HepG2 (cell line): Measurements from ENCODE around the gene THADA. TPM values are rescaled to one million over a fixed set of nuclear protein-coding genes. Genes with fewer than 3 reads are reported as not detected.

Experiments
- ATAC-seq: fragments of 200-7000 bp; cut with Tn5 transposase; 3 replicates; pipeline ENCODE4 v1.9.1; 2020; ENCODE audit warnings: mild to moderate bottlenecking, moderate library complexity
- BruUV-seq: library from RNA; stranded (reverse); fragments of 400-500 nt; replicated peaks from 2 replicates; lab custom pipeline; 2021; lab: Mats Ljungman, UMichigan
- CTCF ChIA-PET: fragments of 300-600 bp; formaldehyde crosslinking; extraction: SDS; loops from one replicate; lab custom pipeline; 2021; ENCODE audit warnings: low total read pairs, inconsistent platforms, low intra/inter-chr PET ratio; lab: Yijun Ruan, JAX
- POLR2A ChIA-PET: fragments of 350-600 bp; sonication (Branson Sonifier 250); formaldehyde crosslinking; loops from one replicate; lab custom pipeline; 2020; ENCODE audit warnings: antibody characterized with exemption, inconsistent platforms; lab: Yijun Ruan, JAX
- DNase-seq: peaks from one replicate; pipeline ENCODE4 v3.0.0-alpha.2; 2015; ENCODE audit warnings: low spot score
- FAIRE-seq: peaks from 3 replicates; lab custom pipeline; 2011; peaks lifted over from hg19 to GRCh38; lab: Jason Lieb, UNC
- H2AFZ ChIP-seq: one replicate; pipeline ENCODE4 v1.6.1; 2011; ENCODE audit warnings: low read length, inconsistent platforms
- H3K27ac ChIP-seq: fragments of 300-600 bp; 3 replicates; pipeline ENCODE4 v1.8.0; 2011; ENCODE audit warnings: mixed run types, mild to moderate bottlenecking, mixed read lengths, low read length, inconsistent platforms; ENCODE audit not compliant: insufficient read depth; ENCODE audit errors: extremely low read length
- H3K27me3 ChIP-seq, 2 experiments: fragments of 200-600 bp in 1 of 2; 2 replicates in 1 of 2; 3 replicates in 1 of 2; pipeline versions ENCODE4 v1.6.0 to v1.8.0; 2011; ENCODE audit warnings: low read length in 2 of 2, mild to moderate bottlenecking in 2 of 2, moderate library complexity in 2 of 2, inconsistent platforms in 1 of 2; ENCODE audit not compliant: insufficient read depth in 2 of 2, control insufficient read depth in 1 of 2
- H3K36me3 ChIP-seq, 2 experiments: fragments of 200-600 bp in 1 of 2; replicated peaks in 1 of 2; 2 replicates in 1 of 2; 3 replicates in 1 of 2; pipeline versions ENCODE4 v1.5.1 to v1.8.0; 2011; ENCODE audit warnings: low read length in 2 of 2, inconsistent platforms in 1 of 2; ENCODE audit not compliant: insufficient read depth in 2 of 2, control insufficient read depth in 1 of 2
- H3K4me1 ChIP-seq: 2 replicates; pipeline ENCODE4 v1.5.1; 2012; ENCODE audit warnings: low read length, inconsistent platforms; ENCODE audit not compliant: insufficient read depth
- H3K4me2 ChIP-seq: 2 replicates; pipeline ENCODE4 v1.6.0; 2011; ENCODE audit warnings: low read depth, low read length, inconsistent platforms
- H3K4me3 ChIP-seq, 3 experiments: fragments of 200-600 bp in 1 of 3; sonication (generic), shearing (Covaris generic) in 1 of 3; replicated peaks in 1 of 3; 2 replicates each; pipeline ENCODE4 v1.5.1; 2011 to 2016; ENCODE audit warnings: low read length in 3 of 3, inconsistent platforms in 2 of 3, low read depth in 2 of 3, mild to moderate bottlenecking in 2 of 3, control low read depth in 1 of 3, mixed read lengths in 1 of 3; ENCODE audit not compliant: insufficient read depth in 1 of 3
- H3K79me2 ChIP-seq: one replicate; pipeline ENCODE4 v1.6.1; 2011; ENCODE audit warnings: low read length, inconsistent platforms; ENCODE audit not compliant: insufficient read depth
- H3K9ac ChIP-seq: 2 replicates; pipeline ENCODE4 v1.6.0; 2011; ENCODE audit warnings: mild to moderate bottlenecking, low read depth, low read length, inconsistent platforms; ENCODE audit not compliant: insufficient read depth
- H3K9me3 ChIP-seq: 2 replicates; pipeline ENCODE4 v1.5.1; 2012; ENCODE audit warnings: mild to moderate bottlenecking, low read length
- H4K20me1 ChIP-seq: 2 replicates; pipeline ENCODE4 v1.6.0; 2011; ENCODE audit warnings: inconsistent platforms, mild to moderate bottlenecking, low read length, moderate library complexity; ENCODE audit not compliant: insufficient read depth
- BHLHE40 ChIP-seq: IDR thresholded peaks from 2 replicates; pipeline ENCODE4 v1.6.1; 2011; ENCODE audit warnings: low read length, improper control_type of control experiment
- ELF1 ChIP-seq: sonication (generic); formaldehyde crosslinking; IDR thresholded peaks from 2 replicates; pipeline ENCODE4 v1.4.0; 2020; ENCODE audit warnings: missing genetic modification reagents
- IRF2 ChIP-seq: IDR thresholded peaks from 2 replicates; pipeline ENCODE4 v1.6.1; 2018; ENCODE audit warnings: missing genetic modification reagents, missing compliant biosample characterization
- MXD4 ChIP-seq: IDR thresholded peaks from 2 replicates; pipeline ENCODE4 v1.6.1; 2016; ENCODE audit warnings: mild to moderate bottlenecking, missing biosample characterization, missing genetic modification reagents
- NR2F6 ChIP-seq, 2 experiments: IDR thresholded peaks; 2 replicates each; pipeline ENCODE4 v1.6.1; 2016; ENCODE audit warnings: antibody characterized with exemption in 1 of 2, mild to moderate bottlenecking in 1 of 2
- SMAD3 ChIP-seq: sonication (generic); formaldehyde crosslinking; IDR thresholded peaks from 2 replicates; pipeline ENCODE4 v1.4.0; 2020; ENCODE audit warnings: missing genetic modification reagents
- ZFP82 ChIP-seq: sonication (generic); formaldehyde crosslinking; IDR thresholded peaks from 2 replicates; pipeline ENCODE4 v1.5.1; 2020; ENCODE audit warnings: mild to moderate bottlenecking, missing genetic modification reagents, borderline replicate concordance
- ZNF292 ChIP-seq: sonication (generic); formaldehyde crosslinking; IDR thresholded peaks from 2 replicates; pipeline ENCODE4 v1.8.1; 2022; ENCODE audit warnings: mild to moderate bottlenecking, low read depth, missing genetic modification reagents, borderline replicate concordance
- ZNF572 ChIP-seq: sonication (generic); formaldehyde crosslinking; IDR thresholded peaks from 2 replicates; pipeline ENCODE4 v1.5.1; 2020; ENCODE audit warnings: mild to moderate bottlenecking, missing genetic modification reagents
- WGBS: methylation state at CpG from one replicate; pipeline ENCODE4 v1.1.6; 2017; ENCODE audit warnings: low lambda C conversion rate; 5-methylcytosine and 5-hydroxymethylcytosine counted together
- in situ Hi-C: cut with HindIII; loops from 2 replicates; pipeline ENCODE4 v1.10.0; 2017; ENCODE audit warnings: low pct_unique_long_range_greater_than_20kb; ENCODE audit not compliant: extremely low pct_ligation_motif_present
- intact Hi-C: fragments of 100-400 bp; cut with micrococcal nuclease; formaldehyde crosslinking; loops from one replicate; pipeline ENCODE4 v1.10.0; 2022; ENCODE audit not compliant: unreplicated experiment
- polyA plus RNA-seq, 8 experiments: library from polyadenylated mRNA; depleted of rRNA in 3 of 8; stranded (reverse) in 7 of 8; unstranded in 1 of 8; fragments of >200 nt; fragmentation: Illumina TruSeq in 4 of 8; extraction: Trizol in 4 of 8; gene quantifications; 2 replicates each; pipeline versions ENCODE4 v1.2.1 to v1.2.3, GENCODE V29; 2011 to 2016; ENCODE audit warnings: low read depth in 4 of 8, missing spikeins in 1 of 8, mixed read lengths in 1 of 8; ENCODE audit not compliant: insufficient read depth in 1 of 8
- total RNA-seq, 5 experiments: library from RNA; depleted of rRNA; stranded (reverse); fragments of >200 nt; fragmentation: Illumina TruSeq; extraction: Trizol; gene quantifications; 2 replicates each; pipeline ENCODE4 v1.2.3, GENCODE V29; 2016; ENCODE audit warnings: low read depth in 1 of 5
- TF ChIP-seq, protein P1 (sequence below): IDR thresholded peaks from 2 replicates; pipeline ENCODE4 v1.6.1; 2016

Gene THADA
- total and polyA plus RNA-seq, 2 of the 13 experiments (the other 11 are each of a cell fraction or from before 2014, with no cell fraction given), result 12.7 to 21.7 TPM

DNA sequence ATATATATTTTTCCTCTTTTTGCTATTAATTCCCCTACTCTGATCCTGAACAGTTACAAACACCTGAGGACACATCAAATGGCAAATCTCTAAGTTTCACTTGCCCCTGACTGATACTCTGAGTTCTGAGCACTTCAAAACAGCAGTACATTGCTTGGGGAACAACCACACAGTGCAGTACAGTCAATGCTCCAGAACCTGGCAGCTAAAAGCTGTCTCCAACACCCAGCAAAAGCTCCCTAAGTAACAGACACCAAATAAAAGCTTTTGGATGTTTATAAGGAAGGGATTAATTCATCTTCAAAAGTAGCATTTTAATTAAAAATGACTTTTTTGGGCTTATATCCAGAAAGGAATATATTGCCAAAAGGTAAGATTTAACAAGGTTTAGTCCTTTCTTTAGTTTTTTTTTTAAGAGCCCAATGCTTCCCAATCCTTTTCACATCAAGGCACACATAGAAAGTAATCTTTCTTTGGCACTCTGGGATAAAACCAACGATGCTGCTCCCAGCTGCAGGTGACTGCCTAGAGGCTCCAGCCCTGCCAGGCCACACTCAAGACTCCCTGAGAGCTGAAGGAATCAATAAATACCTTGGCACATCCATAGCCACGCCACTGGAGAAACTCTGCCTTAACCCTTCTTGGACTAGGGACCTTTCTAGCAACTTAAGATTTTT, 204.5 kb downstream of the THADA start:
- Histone ChIP-seq H3K79me2 (no peaks in the 10 kb centered on the region), H3K9ac (no peak overlapping the region), H3K27ac (no peak overlapping the region), H3K27me3 (no peaks in the 10 kb centered on the region), H3K4me2 (no peak overlapping the region), H3K9me3 (no peaks in the 10 kb centered on the region), H4K20me1 (no peaks in the 10 kb centered on the region), H3K4me1 (peaks cover 52% of the 10 kb centered on the region), H2AFZ (no peak overlapping the region), H3K36me3 (peaks cover 1 to 4% of the 10 kb centered on the region in 2 experiments; a peak in 2 of 5 replicates), H3K4me3 (no peak overlapping the region)
- WGBS, result 88% methylated on average over 2 of the region's 2 CpGs
- in situ Hi-C loops, result no loop called here
- no peak for ATAC-seq
- no TSS peak for BruUV-seq
- TF ChIP-seq ZNF572 (CRISPR knock-in tag), result 0 out of 2 replicates have a peak, but pooled peaks have one; percentile 36
- no peak for TF ChIP-seq ZFP82 (CRISPR knock-in tag)
- intact Hi-C loops, result no loop called here
- ChIA-PET CTCF (no interaction called here), POLR2A (no interaction called here)
- no peak for DNase-seq
- no peak for FAIRE-seq

DNA sequence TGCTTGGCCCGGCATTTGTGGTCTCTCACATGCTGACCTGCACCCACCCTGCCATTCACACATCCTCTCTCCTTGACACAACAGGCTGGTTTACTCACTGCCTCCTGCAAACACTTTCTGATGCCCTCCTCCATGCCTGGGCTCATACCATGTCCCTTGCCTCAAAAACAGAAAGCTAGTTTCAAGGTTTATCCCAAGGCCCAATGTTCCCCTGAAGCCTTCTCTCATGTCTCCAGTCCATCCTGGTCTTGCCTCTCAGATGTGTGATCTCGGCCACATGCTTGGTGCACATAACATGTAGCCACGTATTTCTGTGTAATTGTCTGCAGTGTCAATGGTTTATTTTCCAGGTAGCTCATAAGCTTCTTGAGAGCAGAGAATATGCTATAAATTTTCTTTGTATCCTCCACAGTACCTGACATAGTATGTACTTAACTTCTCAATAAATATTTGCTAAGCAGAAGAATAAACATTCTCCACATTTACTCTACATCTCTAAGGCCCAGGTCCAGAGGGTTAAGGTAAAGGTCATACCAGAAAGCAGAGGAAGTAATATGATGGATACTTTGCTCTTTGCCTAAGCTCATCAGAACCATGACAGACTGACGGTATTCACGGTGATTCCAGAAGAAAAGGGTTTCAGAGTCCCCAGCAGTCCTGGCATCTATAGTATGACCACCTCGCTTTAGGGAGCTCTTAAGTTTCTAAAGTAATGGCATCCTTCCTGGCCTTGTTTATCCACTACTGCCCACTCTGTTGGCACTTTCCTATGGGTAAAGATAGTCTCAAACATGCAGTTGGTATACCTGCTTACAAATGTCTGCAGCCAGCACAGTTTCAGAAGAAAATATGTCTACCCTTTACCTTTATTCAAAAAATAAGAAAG, 206.0 kb downstream of the THADA start:
- ChIA-PET CTCF (no interaction called here), POLR2A (interaction anchor here (0.6 to 2.5 kb wide), 16 partner anchors 8 to 598 kb away, joined by 3 to 14 read pairs (median 4); partner anchors contain the start of genes HAAO and ZFP36L2)
- Histone ChIP-seq H3K9me3 (no peaks in the 10 kb centered on the region), H3K4me1 (peaks cover 52% of the 10 kb centered on the region), H3K36me3 (no peaks in the 10 kb centered on the region; a peak in 1 of 5 replicates), H3K4me2 (peak overlapping the region; percentile 68), H3K9ac (no peak overlapping the region), H3K4me3 (peak overlapping the region in 2 of 3 experiments; percentile 2 to 35; a peak in 1 of 6 replicates), H2AFZ (no peak overlapping the region), H3K79me2 (no peaks in the 10 kb centered on the region), H3K27me3 (no peaks in the 10 kb centered on the region), H4K20me1 (no peaks in the 10 kb centered on the region), H3K27ac (peak overlapping the region; percentile 68)
- in situ Hi-C loops, result no loop called here
- BruUV-seq, result no TSS peak
- DNase-seq, result peak; percentile 83
- intact Hi-C loops, result loop anchor here (1.0 kb wide), 1 partner anchor 34 kb away; no protein-coding TSS in a partner anchor
- ATAC-seq, result peak; percentile 92
- peak; percentile 54 for FAIRE-seq
- WGBS, result 33% methylated on average over 6 of the region's 6 CpGs
- TF ChIP-seq, protein P1, sequence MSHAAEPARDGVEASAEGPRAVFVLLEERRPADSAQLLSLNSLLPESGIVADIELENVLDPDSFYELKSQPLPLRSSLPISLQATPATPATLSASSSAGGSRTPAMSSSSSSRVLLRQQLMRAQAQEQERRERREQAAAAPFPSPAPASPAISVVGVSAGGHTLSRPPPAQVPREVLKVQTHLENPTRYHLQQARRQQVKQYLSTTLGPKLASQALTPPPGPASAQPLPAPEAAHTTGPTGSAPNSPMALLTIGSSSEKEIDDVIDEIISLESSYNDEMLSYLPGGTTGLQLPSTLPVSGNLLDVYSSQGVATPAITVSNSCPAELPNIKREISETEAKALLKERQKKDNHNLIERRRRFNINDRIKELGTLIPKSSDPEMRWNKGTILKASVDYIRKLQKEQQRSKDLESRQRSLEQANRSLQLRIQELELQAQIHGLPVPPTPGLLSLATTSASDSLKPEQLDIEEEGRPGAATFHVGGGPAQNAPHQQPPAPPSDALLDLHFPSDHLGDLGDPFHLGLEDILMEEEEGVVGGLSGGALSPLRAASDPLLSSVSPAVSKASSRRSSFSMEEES (CRISPR knock-in tag), result peak; percentile 70; the same call in 1 of the 2 replicates
- TF ChIP-seq IRF2 (peak; percentile 83; the same call in 1 of the 2 replicates), MXD4 (CRISPR knock-in tag) (peak; percentile 65; the same call in 1 of the 2 replicates), ELF1 (no peak), SMAD3 (CRISPR knock-in tag) (peak; percentile 74; the same call in 1 of the 2 replicates), BHLHE40 (no peak), NR2F6 (IDR thresholded peaks at IDR 0.05) (peak; percentile 96), NR2F6 (CRISPR knock-in tag; IDR thresholded peaks at IDR 0.05) (peak; percentile 94), ZNF292 (CRISPR knock-in tag) (peak; percentile 59; the same call in 1 of the 2 replicates)
